ENCODE results near the gene ASB10. TPM values are rescaled to one million over a fixed set of nuclear protein-coding genes. Genes with fewer than 3 reads are reported as not detected.
A peak's percentile ranks its signal among the peaks of the same experiment; 100 is the strongest.

The ASB10 gene
- total and polyA plus RNA-seq, 2 donors (not counting 1 experiment from before 2014, with no cell fraction given): not detected

- no peaks in the 10 kb centered on the region for H3K36me3 ChIP-seq (replicated peaks in 1 of 2; ENCODE audit: control extremely low read depth in 1 of 2, control insufficient read depth in 1 of 2, extremely low read depth in 1 of 2, insufficient read depth in 2 of 2, low read length in 1 of 2)
- peaks cover 0 to 27% (median 0%) of the 10 kb centered on the region in 3 donors for H3K9me3 ChIP-seq (ENCODE audit: control extremely low read depth in 1 of 3, control insufficient read depth in 2 of 3, insufficient read depth in 1 of 3, low read length in 2 of 3)
- ATAC-seq (ENCODE audit: low read depth) (peak; percentile 32), DNase-seq (peak; percentile 60)
- H3K27ac Mint-ChIP-seq: no peak overlapping the region
- H2AFZ ChIP-seq (ENCODE audit: insufficient read depth, low read depth, low read length, poor library complexity, severe bottlenecking): no peak overlapping the region
- H3K27me3 Mint-ChIP-seq: peaks cover 48% of the 10 kb centered on the region
- H3K4me3 ChIP-seq (ENCODE audit: control extremely low read depth in 1 of 5, extremely low read depth in 1 of 5, insufficient read depth in 1 of 5, low read depth in 2 of 5, low read length in 4 of 5): no peak overlapping the region
- H3K4me1 ChIP-seq (ENCODE audit: control insufficient read depth in 2 of 2, insufficient read depth in 2 of 2, low read length in 2 of 2): no peaks in the 10 kb centered on the region
- no peak overlapping the region for H3K4me3 Mint-ChIP-seq
- peaks cover 0 to 34% (median 12%) of the 10 kb centered on the region in 4 experiments for H3K27me3 ChIP-seq (replicated peaks in 1 of 4; ENCODE audit: control extremely low read depth in 1 of 4, control insufficient read depth in 3 of 4, insufficient read depth in 4 of 4, low read length in 3 of 4)
- H3K9ac ChIP-seq (ENCODE audit: low read length): no peak overlapping the region
- H3K9me3 Mint-ChIP-seq (ENCODE audit: insufficient read depth): no peaks in the 10 kb centered on the region
- CTCF ChIA-PET: interaction anchor here (0.9 to 1.3 kb wide), 2 partner anchors 8 to 127 kb away, joined by 3 read pairs; no protein-coding TSS in a partner anchor
- H3K4me2 ChIP-seq (replicated peaks; ENCODE audit: low read depth, low read length, poor library complexity, severe bottlenecking): no peak overlapping the region
- H3K79me2 ChIP-seq (ENCODE audit: control insufficient read depth, insufficient read depth, low read length): no peaks in the 10 kb centered on the region
- 67% methylated on average over 76 of the region's 77 CpGs for WGBS (ENCODE audit: insufficient coverage)
- peaks cover 6% of the 10 kb centered on the region for H3K4me1 Mint-ChIP-seq
- intact Hi-C loops (cut with micrococcal nuclease): no loop called here
- no peaks in the 10 kb centered on the region for H4K20me1 ChIP-seq (ENCODE audit: control insufficient read depth, insufficient read depth, low read length, poor library complexity, severe bottlenecking)
- no peak overlapping the region for H3K27ac ChIP-seq (ENCODE audit: low read length in 2 of 2)
- TF ChIP-seq, protein P1, sequence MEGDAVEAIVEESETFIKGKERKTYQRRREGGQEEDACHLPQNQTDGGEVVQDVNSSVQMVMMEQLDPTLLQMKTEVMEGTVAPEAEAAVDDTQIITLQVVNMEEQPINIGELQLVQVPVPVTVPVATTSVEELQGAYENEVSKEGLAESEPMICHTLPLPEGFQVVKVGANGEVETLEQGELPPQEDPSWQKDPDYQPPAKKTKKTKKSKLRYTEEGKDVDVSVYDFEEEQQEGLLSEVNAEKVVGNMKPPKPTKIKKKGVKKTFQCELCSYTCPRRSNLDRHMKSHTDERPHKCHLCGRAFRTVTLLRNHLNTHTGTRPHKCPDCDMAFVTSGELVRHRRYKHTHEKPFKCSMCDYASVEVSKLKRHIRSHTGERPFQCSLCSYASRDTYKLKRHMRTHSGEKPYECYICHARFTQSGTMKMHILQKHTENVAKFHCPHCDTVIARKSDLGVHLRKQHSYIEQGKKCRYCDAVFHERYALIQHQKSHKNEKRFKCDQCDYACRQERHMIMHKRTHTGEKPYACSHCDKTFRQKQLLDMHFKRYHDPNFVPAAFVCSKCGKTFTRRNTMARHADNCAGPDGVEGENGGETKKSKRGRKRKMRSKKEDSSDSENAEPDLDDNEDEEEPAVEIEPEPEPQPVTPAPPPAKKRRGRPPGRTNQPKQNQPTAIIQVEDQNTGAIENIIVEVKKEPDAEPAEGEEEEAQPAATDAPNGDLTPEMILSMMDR (IDR thresholded peaks at IDR 0.05): no peak
- no peak for TF ChIP-seq EZH2 (IDR thresholded peaks at IDR 0.05; ENCODE audit: borderline replicate concordance, insufficient read depth, low read depth, low read length, poor library complexity, severe bottlenecking)
- POLR2A ChIA-PET: no interaction called here
Measured at GRCh38 chr7:151174246-151175046, 12.6 kb downstream of the ASB10 start.
